WI38 (cell line): ENCODE results near the gene RALY.
A peak's percentile ranks its signal among the peaks of the same experiment; 100 is the strongest.
"Not testable (repeated sequence)": the region's sequence is repeated elsewhere in the genome, so short reads cannot be mapped to it uniquely, and the experiment has no call there.

ENCODE experiments used
- H3K4me3 ChIP-seq: 2 replicates; pipeline ENCODE4 v1.5.1; 2011; ENCODE audit warnings: low read depth, mild to moderate bottlenecking, control low read depth, low read length
- TF ChIP-seq, protein P1 (sequence below): IDR thresholded peaks from 2 replicates; pipeline ENCODE4 v1.5.1; 2012; ENCODE audit warnings: low read depth, mild to moderate bottlenecking, control low read depth, low read length

The RALY gene

DNA sequence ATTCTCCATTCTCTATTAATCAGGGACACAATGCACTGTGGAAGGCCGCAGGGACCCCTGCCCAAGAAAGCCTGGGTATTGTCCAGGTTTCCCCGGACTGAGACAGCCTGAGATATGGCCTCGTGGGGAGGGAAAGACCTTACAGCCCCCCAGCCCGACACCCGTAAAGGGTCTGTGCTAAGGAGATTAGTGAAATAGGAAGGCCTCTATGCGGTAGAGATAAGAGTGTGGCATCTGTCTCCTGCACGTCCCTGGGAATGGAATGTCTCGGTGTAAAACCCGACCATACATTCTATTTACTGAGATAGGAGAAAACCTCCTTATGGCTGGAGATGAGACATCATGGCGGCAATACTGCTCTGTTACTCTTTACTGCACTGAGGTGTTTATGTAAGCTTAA is 134.1 kb downstream of the RALY start:
- TF ChIP-seq, protein P1, sequence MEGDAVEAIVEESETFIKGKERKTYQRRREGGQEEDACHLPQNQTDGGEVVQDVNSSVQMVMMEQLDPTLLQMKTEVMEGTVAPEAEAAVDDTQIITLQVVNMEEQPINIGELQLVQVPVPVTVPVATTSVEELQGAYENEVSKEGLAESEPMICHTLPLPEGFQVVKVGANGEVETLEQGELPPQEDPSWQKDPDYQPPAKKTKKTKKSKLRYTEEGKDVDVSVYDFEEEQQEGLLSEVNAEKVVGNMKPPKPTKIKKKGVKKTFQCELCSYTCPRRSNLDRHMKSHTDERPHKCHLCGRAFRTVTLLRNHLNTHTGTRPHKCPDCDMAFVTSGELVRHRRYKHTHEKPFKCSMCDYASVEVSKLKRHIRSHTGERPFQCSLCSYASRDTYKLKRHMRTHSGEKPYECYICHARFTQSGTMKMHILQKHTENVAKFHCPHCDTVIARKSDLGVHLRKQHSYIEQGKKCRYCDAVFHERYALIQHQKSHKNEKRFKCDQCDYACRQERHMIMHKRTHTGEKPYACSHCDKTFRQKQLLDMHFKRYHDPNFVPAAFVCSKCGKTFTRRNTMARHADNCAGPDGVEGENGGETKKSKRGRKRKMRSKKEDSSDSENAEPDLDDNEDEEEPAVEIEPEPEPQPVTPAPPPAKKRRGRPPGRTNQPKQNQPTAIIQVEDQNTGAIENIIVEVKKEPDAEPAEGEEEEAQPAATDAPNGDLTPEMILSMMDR: no peak
- no peak overlapping the region for H3K4me3 ChIP-seq

- no peak overlapping the region for H3K4me3 ChIP-seq
- TF ChIP-seq, protein P1: peak; percentile 56
Measured at GRCh38 chr20:34129518-34130162, 135.9 kb downstream of the RALY start.

GRCh38 chr20:34131491-34131890 is 137.8 kb downstream of the RALY start:
- H3K4me3 ChIP-seq: no peak overlapping the region
- TF ChIP-seq, protein P1: no peak

- H3K4me3 ChIP-seq: not testable (repeated sequence)
Measured at GRCh38 chr20:34132491-34132890, 138.8 kb downstream of the RALY start.

GRCh38 chr20:34132943-34133342 is 139.2 kb downstream of the RALY start:
- H3K4me3 ChIP-seq: not testable (repeated sequence)

DNA sequence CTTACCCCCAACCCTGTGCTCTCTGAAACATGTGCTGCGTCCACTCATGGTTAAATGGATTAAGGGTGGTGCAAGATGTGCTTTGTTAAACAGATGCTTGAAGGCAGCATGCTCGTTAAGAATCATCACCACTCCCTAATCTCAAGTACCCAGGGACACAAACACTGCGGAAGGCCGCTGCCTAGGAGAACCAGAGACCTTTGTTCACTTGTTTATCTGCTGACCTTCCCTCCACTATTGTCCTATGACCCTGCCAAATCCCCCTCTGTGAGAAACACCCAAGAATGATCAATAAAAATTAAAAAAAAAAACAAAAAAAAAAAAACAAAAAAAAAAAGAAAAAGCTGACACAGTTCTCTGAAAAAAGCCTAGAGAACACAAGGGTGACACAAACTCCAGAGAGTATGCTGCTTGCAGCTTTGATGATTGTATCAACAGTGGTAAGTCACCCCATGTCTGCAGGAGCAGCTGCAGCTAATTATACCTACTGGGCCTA is 139.7 kb downstream of the RALY start:
- not testable (repeated sequence) for H3K4me3 ChIP-seq
